Testis (tissue), 3 donors: ENCODE data around the gene OR52A5. TPM values are rescaled to one million over a fixed set of nuclear protein-coding genes. Genes with fewer than 3 reads are reported as not detected.

Experiments used
- DNase-seq: peaks from one replicate; pipeline ENCODE4 v3.0.0-alpha.2; 2019
- H3K27ac ChIP-seq, 2 donors: fragments of 200-600 bp; sonication (generic); one replicate each; pipeline ENCODE4 v1.5.1; 2019
- H3K27me3 ChIP-seq: fragments of 200-600 bp; sonication (generic); one replicate; pipeline ENCODE4 v1.5.1; 2019
- H3K36me3 ChIP-seq: fragments of 200-600 bp; sonication (generic); one replicate; pipeline ENCODE4 v1.5.1; 2017; ENCODE audit warnings: low read depth; ENCODE audit errors: missing control alignments
- H3K4me1 ChIP-seq: fragments of 200-600 bp; sonication (generic); one replicate; pipeline ENCODE4 v1.5.1; 2019
- H3K4me3 ChIP-seq, 2 donors: fragments of 200-600 bp; sonication (generic); one replicate each; pipeline ENCODE4 v1.5.1; 2017 to 2019
- H3K9me3 ChIP-seq: fragments of 200-600 bp; sonication (generic); one replicate; pipeline ENCODE4 v1.5.1; 2017
- POLR2A ChIP-seq: fragments of 450-650 bp; IDR thresholded peaks from one replicate; pipeline ENCODE4 v1.6.1; 2017; ENCODE audit warnings: antibody characterized with exemption, mild to moderate bottlenecking, moderate library complexity
- WGBS, 2 donors: methylation state at CpG; one replicate each; pipeline ENCODE4 v1.1.5; 2018; 5-methylcytosine and 5-hydroxymethylcytosine counted together
- intact Hi-C: fragments of 100-400 bp; cut with DNase I; formaldehyde crosslinking; loops from one replicate; pipeline ENCODE4 v1.15.1; 2023; ENCODE audit warnings: low total_unique reads
- polyA plus RNA-seq: library from polyadenylated mRNA; stranded (reverse); fragments of 350-450 nt; fragmentation: Illumina TruSeq; extraction: RNeasy Lipid Tissue Mini Kit (QIAGEN cat#74804); gene quantifications from one replicate; pipeline ENCODE4 v1.2.3, GENCODE V29; 2014; ENCODE audit warnings: low read depth, low replicate concordance; ENCODE audit not compliant: insufficient read depth
- total RNA-seq, 2 donors: library from RNA; depleted of rRNA; stranded (reverse); fragments of >200 nt; gene quantifications; one replicate each; pipeline ENCODE4 v1.2.3, GENCODE V29; 2016
- TF ChIP-seq, protein P1 (sequence below), 3 experiments: fragments of 450-650 bp in 2 of 3; fragments of 200-600 bp in 1 of 3; sonication (generic) in 1 of 3; IDR thresholded peaks; one replicate each; pipeline ENCODE4 v1.5.1; 2016 to 2019; ENCODE audit warnings: antibody characterized with exemption in 3 of 3, mild to moderate bottlenecking in 2 of 3, moderate library complexity in 1 of 3

The OR52A5 gene
- total and polyA plus RNA-seq, 3 donors from 2014 or later: 0.37 to 0.55 TPM; not detected in 1

DNA sequence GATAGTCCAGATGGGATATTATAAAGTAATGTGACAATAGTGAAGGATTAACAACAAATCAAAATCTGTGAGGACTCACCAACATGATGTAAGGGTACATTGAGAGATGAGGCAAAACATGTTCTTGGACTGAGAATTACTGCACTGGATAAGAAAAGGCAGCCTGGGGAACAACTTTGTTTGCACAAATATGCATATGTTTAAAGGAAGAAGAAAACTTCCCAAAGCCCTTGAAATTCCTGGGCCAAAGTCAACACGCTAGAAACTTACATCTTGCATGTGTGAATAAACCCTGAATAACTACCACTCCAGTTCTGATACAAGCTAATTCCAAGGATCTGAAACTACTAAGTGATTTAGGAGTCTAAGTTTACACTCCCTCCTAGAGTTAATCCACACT is 1.1 kb downstream of the OR52A5 start:
- Histone ChIP-seq H3K4me1 (no peaks in the 10 kb centered on the region), H3K27ac (no peak overlapping the region), H3K4me3 (no peak overlapping the region), H3K36me3 (no peaks in the 10 kb centered on the region), H3K9me3 (no peaks in the 10 kb centered on the region), H3K27me3 (no peaks in the 10 kb centered on the region)
- intact Hi-C loops: no loop called here
- TF ChIP-seq, protein P1, sequence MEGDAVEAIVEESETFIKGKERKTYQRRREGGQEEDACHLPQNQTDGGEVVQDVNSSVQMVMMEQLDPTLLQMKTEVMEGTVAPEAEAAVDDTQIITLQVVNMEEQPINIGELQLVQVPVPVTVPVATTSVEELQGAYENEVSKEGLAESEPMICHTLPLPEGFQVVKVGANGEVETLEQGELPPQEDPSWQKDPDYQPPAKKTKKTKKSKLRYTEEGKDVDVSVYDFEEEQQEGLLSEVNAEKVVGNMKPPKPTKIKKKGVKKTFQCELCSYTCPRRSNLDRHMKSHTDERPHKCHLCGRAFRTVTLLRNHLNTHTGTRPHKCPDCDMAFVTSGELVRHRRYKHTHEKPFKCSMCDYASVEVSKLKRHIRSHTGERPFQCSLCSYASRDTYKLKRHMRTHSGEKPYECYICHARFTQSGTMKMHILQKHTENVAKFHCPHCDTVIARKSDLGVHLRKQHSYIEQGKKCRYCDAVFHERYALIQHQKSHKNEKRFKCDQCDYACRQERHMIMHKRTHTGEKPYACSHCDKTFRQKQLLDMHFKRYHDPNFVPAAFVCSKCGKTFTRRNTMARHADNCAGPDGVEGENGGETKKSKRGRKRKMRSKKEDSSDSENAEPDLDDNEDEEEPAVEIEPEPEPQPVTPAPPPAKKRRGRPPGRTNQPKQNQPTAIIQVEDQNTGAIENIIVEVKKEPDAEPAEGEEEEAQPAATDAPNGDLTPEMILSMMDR (IDR thresholded peaks at IDR 0.05): no peak
- no peak for TF ChIP-seq POLR2A
- WGBS, 2 donors: 45 to 64% methylated on average over 1 of the region's 1 CpG
- no peak for DNase-seq

DNA sequence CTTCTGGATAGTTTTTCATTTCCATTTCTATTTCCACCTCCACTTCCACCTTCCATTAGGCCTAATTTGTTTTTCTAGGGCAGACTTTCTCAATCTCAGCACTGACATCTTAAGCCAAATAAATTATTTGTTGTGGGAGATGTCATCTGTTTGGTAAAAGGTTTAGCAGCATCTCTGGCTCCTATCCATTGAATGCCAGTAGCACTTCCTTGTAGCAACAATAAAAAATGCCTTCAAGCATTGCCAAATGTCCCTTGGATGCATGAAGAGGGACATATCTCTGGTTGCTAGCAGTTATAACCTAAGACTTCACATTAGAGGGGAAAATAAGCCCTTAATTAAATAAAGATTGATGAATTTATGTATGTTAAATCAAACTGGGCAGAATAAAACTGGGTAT is 1.9 kb downstream of the OR52A5 start:
- Histone ChIP-seq H3K4me1 (no peaks in the 10 kb centered on the region), H3K27ac (no peak overlapping the region), H3K36me3 (no peaks in the 10 kb centered on the region), H3K4me3 (no peak overlapping the region), H3K9me3 (no peaks in the 10 kb centered on the region), H3K27me3 (no peaks in the 10 kb centered on the region)
- TF ChIP-seq POLR2A: no peak
- TF ChIP-seq, protein P1 (IDR thresholded peaks at IDR 0.05): no peak
- no peak for DNase-seq
- intact Hi-C loops: no loop called here

DNA sequence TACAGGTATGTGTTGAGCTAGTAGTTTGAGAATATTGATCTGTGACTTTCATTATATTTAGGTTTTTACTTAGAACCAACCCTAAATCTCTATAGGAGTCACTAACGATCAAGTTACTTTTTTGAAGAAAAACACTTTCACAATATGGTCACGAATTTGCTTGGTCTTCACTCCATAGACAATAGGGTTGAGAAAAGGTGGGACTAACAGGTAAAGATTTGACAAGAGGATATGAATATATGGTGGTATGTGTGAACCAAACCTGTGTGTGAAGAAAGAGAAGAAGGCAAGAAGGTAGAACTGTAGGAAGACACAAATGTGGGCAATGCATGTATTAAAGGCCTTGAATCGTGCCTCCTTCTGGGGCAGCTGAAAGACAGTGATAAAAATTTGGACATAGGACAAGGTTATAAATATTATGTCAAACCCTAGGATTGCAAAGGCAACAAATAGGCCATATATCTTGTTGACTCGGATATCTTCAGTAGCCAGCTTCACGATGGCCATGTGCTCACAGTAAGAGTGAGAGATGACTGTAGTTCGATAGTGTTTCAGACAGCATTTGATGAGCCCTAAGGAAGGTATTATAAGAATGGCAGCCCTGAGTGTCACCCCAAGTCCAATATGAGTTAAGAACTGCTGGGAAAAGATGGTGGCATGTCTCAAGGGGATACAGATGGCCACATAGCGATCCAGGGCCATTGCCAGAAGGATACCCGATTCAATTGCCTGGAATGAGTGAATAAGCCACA is 6.4 kb downstream of the OR52A5 start:
- no peaks in the 10 kb centered on the region for H3K36me3 ChIP-seq
- WGBS, 2 donors: 90 to 91% methylated on average over 8 of the region's 8 CpGs
- H3K4me3 ChIP-seq: no peak overlapping the region
- no peak overlapping the region for H3K27ac ChIP-seq
- no peaks in the 10 kb centered on the region for H3K27me3 ChIP-seq
- TF ChIP-seq, protein P1 (IDR thresholded peaks at IDR 0.05): no peak
- TF ChIP-seq POLR2A: no peak
- H3K4me1 ChIP-seq: no peaks in the 10 kb centered on the region
- DNase-seq: no peak
- no peaks in the 10 kb centered on the region for H3K9me3 ChIP-seq
- intact Hi-C loops: no loop called here

DNA sequence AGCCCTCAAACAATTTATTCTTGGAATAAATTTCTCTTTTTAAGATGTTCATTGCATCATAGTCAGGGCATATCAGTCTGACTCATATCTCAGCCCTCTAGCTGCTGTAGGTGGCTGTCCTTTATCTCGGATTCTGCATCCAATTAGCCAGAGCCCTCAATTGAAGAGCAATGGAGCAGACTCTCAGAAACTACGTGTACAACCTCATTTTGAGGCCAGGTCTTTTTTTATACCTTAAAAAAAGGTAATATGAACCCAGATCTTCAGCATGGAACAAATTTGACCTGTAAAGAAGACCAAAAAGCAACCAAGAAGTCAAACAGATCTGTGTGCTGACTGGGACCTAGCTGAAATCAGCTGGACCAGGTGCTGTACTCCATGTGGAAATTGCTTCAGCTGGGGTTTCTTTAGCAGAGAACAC is 8.7 kb downstream of the OR52A5 start:
- H3K4me3 ChIP-seq: no peak overlapping the region
- H3K36me3 ChIP-seq: no peaks in the 10 kb centered on the region
- no peak for DNase-seq
- no peaks in the 10 kb centered on the region for H3K9me3 ChIP-seq
- H3K27ac ChIP-seq: no peak overlapping the region
- 75 to 83% methylated on average over 2 of the region's 2 CpGs for WGBS, 2 donors
- H3K4me1 ChIP-seq: no peaks in the 10 kb centered on the region
- intact Hi-C loops: no loop called here
- H3K27me3 ChIP-seq: no peaks in the 10 kb centered on the region
- TF ChIP-seq, protein P1 (IDR thresholded peaks at IDR 0.05): no peak
- TF ChIP-seq POLR2A: no peak
